ENCODE measurements around the gene PPP2R2B. TPM values are rescaled to one million over a fixed set of nuclear protein-coding genes. Genes with fewer than 3 reads are reported as not detected.

Gene PPP2R2B
- total RNA-seq, 1 donor from 2014 or later: not detected

GRCh38 chr5:146758076-146758475, 120.5 kb downstream of the PPP2R2B start:
- no peak for DNase-seq (ENCODE audit: low spot score)
- peaks cover 5% of the 10 kb centered on the region for H3K9me3 Mint-ChIP-seq
- H3K27ac Mint-ChIP-seq: no peak overlapping the region
- H3K36me3 Mint-ChIP-seq (ENCODE audit: low read depth): peaks cover 5% of the 10 kb centered on the region
- no peak overlapping the region for H3K4me3 Mint-ChIP-seq
- H3K27me3 Mint-ChIP-seq (ENCODE audit: insufficient read depth): peaks cover 3% of the 10 kb centered on the region
- H3K4me1 Mint-ChIP-seq (ENCODE audit: low read depth): peaks cover 6% of the 10 kb centered on the region
- intact Hi-C loops (cut with micrococcal nuclease): no loop called here

GRCh38 chr5:146756546-146756945, 122.0 kb downstream of the PPP2R2B start:
- Mint-ChIP-seq H3K4me1 (ENCODE audit: low read depth) (peaks cover 21% of the 10 kb centered on the region), H3K27ac (no peak overlapping the region)
- intact Hi-C loops (cut with micrococcal nuclease): no loop called here

GRCh38 chr5:146755793-146756192, 122.8 kb downstream of the PPP2R2B start:
- Mint-ChIP-seq H3K4me3 (no peak overlapping the region), H3K9me3 (peaks cover 10% of the 10 kb centered on the region), H3K36me3 (ENCODE audit: low read depth) (peaks cover 5% of the 10 kb centered on the region), H3K27me3 (ENCODE audit: insufficient read depth) (peaks cover 3% of the 10 kb centered on the region), H3K27ac (no peak overlapping the region), H3K4me1 (ENCODE audit: low read depth) (peaks cover 29% of the 10 kb centered on the region)
- intact Hi-C loops (cut with micrococcal nuclease): no loop called here
- no peak for DNase-seq (ENCODE audit: low spot score)

More at GRCh38 chr5:146756546-146756945, 122.0 kb downstream of the PPP2R2B start:
- H3K9me3 Mint-ChIP-seq: peaks cover 6% of the 10 kb centered on the region
- H3K4me3 Mint-ChIP-seq: no peak overlapping the region
- DNase-seq (ENCODE audit: low spot score): no peak
- H3K27me3 Mint-ChIP-seq (ENCODE audit: insufficient read depth): peaks cover 3% of the 10 kb centered on the region
- H3K36me3 Mint-ChIP-seq (ENCODE audit: low read depth): peaks cover 5% of the 10 kb centered on the region

GRCh38 chr5:146754621-146755020, 123.9 kb downstream of the PPP2R2B start:
- DNase-seq (ENCODE audit: low spot score): no peak
- intact Hi-C loops (cut with micrococcal nuclease): no loop called here
- Mint-ChIP-seq H3K4me1 (ENCODE audit: low read depth) (peaks cover 31% of the 10 kb centered on the region), H3K27ac (no peak overlapping the region), H3K4me3 (no peak overlapping the region), H3K9me3 (peaks cover 5% of the 10 kb centered on the region), H3K27me3 (ENCODE audit: insufficient read depth) (no peaks in the 10 kb centered on the region), H3K36me3 (ENCODE audit: low read depth) (peaks cover 4% of the 10 kb centered on the region)

GRCh38 chr5:146753641-146754040, 124.9 kb downstream of the PPP2R2B start:
- Mint-ChIP-seq H3K9me3 (peaks cover 10% of the 10 kb centered on the region), H3K4me1 (ENCODE audit: low read depth) (peaks cover 31% of the 10 kb centered on the region), H3K27ac (no peak overlapping the region), H3K4me3 (no peak overlapping the region), H3K27me3 (ENCODE audit: insufficient read depth) (no peaks in the 10 kb centered on the region), H3K36me3 (ENCODE audit: low read depth) (peaks cover 7% of the 10 kb centered on the region)
- no peak for DNase-seq (ENCODE audit: low spot score)
- intact Hi-C loops (cut with micrococcal nuclease): no loop called here

- no peaks in the 10 kb centered on the region for H3K27me3 Mint-ChIP-seq (ENCODE audit: insufficient read depth)
- no peak overlapping the region for H3K4me3 Mint-ChIP-seq
- H3K9me3 Mint-ChIP-seq: peaks cover 10% of the 10 kb centered on the region
- peaks cover 31% of the 10 kb centered on the region for H3K4me1 Mint-ChIP-seq (ENCODE audit: low read depth)
- peak overlapping the region; percentile 63 for H3K27ac Mint-ChIP-seq
- intact Hi-C loops (cut with micrococcal nuclease): loop anchor here (1.0 kb wide), 1 partner anchor 13 kb away; no protein-coding TSS in a partner anchor
- H3K36me3 Mint-ChIP-seq (ENCODE audit: low read depth): peaks cover 7% of the 10 kb centered on the region
- peak; percentile 58 for DNase-seq (ENCODE audit: low spot score)
Measured at GRCh38 chr5:146751781-146752401, 126.7 kb downstream of the PPP2R2B start.

- Mint-ChIP-seq H3K9me3 (peaks cover 10% of the 10 kb centered on the region), H3K27ac (no peak overlapping the region), H3K4me3 (no peak overlapping the region), H3K4me1 (ENCODE audit: low read depth) (peaks cover 31% of the 10 kb centered on the region), H3K36me3 (ENCODE audit: low read depth) (peaks cover 7% of the 10 kb centered on the region), H3K27me3 (ENCODE audit: insufficient read depth) (no peaks in the 10 kb centered on the region)
- DNase-seq (ENCODE audit: low spot score): no peak
- intact Hi-C loops (cut with micrococcal nuclease): loop anchor here (1.0 kb wide), 1 partner anchor 14 kb away; no protein-coding TSS in a partner anchor
Measured at GRCh38 chr5:146751054-146751453, 127.5 kb downstream of the PPP2R2B start.

GRCh38 chr5:146748533-146748932, 130.0 kb downstream of the PPP2R2B start:
- Mint-ChIP-seq H3K36me3 (ENCODE audit: low read depth) (peaks cover 7% of the 10 kb centered on the region), H3K4me3 (no peak overlapping the region), H3K9me3 (peaks cover 10% of the 10 kb centered on the region), H3K4me1 (ENCODE audit: low read depth) (peaks cover 29% of the 10 kb centered on the region), H3K27ac (no peak overlapping the region), H3K27me3 (ENCODE audit: insufficient read depth) (no peaks in the 10 kb centered on the region)
- DNase-seq (ENCODE audit: low spot score): no peak
- intact Hi-C loops (cut with micrococcal nuclease): no loop called here

GRCh38 chr5:146745931-146746577, 132.5 kb downstream of the PPP2R2B start:
- no peaks in the 10 kb centered on the region for H3K27me3 Mint-ChIP-seq (ENCODE audit: insufficient read depth)
- peaks cover 5% of the 10 kb centered on the region for H3K4me1 Mint-ChIP-seq (ENCODE audit: low read depth)
- H3K4me3 Mint-ChIP-seq: no peak overlapping the region
- intact Hi-C loops (cut with micrococcal nuclease): no loop called here
- peaks cover 3% of the 10 kb centered on the region for H3K36me3 Mint-ChIP-seq (ENCODE audit: low read depth)
- no peak overlapping the region for H3K27ac Mint-ChIP-seq
- no peak for DNase-seq (ENCODE audit: low spot score)
- peaks cover 5% of the 10 kb centered on the region for H3K9me3 Mint-ChIP-seq

GRCh38 chr5:146744068-146744745, 134.3 kb downstream of the PPP2R2B start:
- Mint-ChIP-seq H3K4me1 (ENCODE audit: low read depth) (no peaks in the 10 kb centered on the region), H3K27ac (no peak overlapping the region), H3K9me3 (peaks cover 4% of the 10 kb centered on the region), H3K4me3 (no peak overlapping the region), H3K36me3 (ENCODE audit: low read depth) (peaks cover 2% of the 10 kb centered on the region), H3K27me3 (ENCODE audit: insufficient read depth) (no peaks in the 10 kb centered on the region)
- no peak for DNase-seq (ENCODE audit: low spot score)
- intact Hi-C loops (cut with micrococcal nuclease): no loop called here

- peaks cover 12% of the 10 kb centered on the region for H3K9me3 Mint-ChIP-seq
- no peak overlapping the region for H3K27ac Mint-ChIP-seq
- no peak overlapping the region for H3K4me3 Mint-ChIP-seq
- no peaks in the 10 kb centered on the region for H3K4me1 Mint-ChIP-seq (ENCODE audit: low read depth)
- H3K36me3 Mint-ChIP-seq (ENCODE audit: low read depth): no peaks in the 10 kb centered on the region
- no peak for DNase-seq (ENCODE audit: low spot score)
- H3K27me3 Mint-ChIP-seq (ENCODE audit: insufficient read depth): no peaks in the 10 kb centered on the region
- intact Hi-C loops (cut with micrococcal nuclease): no loop called here
Measured at GRCh38 chr5:146734936-146735577, 143.5 kb downstream of the PPP2R2B start.

- H3K4me1 Mint-ChIP-seq (ENCODE audit: low read depth): no peaks in the 10 kb centered on the region
- intact Hi-C loops (cut with micrococcal nuclease): no loop called here
- no peak overlapping the region for H3K27ac Mint-ChIP-seq
Measured at GRCh38 chr5:146732962-146733361, 145.6 kb downstream of the PPP2R2B start.

More at GRCh38 chr5:146732962-146733361, 145.6 kb downstream of the PPP2R2B start:
- H3K9me3 Mint-ChIP-seq: peaks cover 24% of the 10 kb centered on the region
- no peak for DNase-seq (ENCODE audit: low spot score)
- no peak overlapping the region for H3K4me3 Mint-ChIP-seq
- no peaks in the 10 kb centered on the region for H3K36me3 Mint-ChIP-seq (ENCODE audit: low read depth)
- no peaks in the 10 kb centered on the region for H3K27me3 Mint-ChIP-seq (ENCODE audit: insufficient read depth)

All from activated T-helper 1 cell treated with anti-CD3 and anti-CD28 coated beads, Interleukin-12 subunit alpha, Interleukin-12 subunit beta, Interleukin-2, Interleukin-4 antibody, amounts not matched to agents 30 ng/mL and 10 ng/mL and 1 ng/mL, durations not matched to agents 14 hours and 24 hours and 36 hours (primary cell).